ENCODE data around the gene PLPP1.
A peak's percentile ranks its signal among the peaks of the same experiment; 100 is the strongest.

PLPP1 gene

GRCh38 chr5:55534436-55535198 lies at the start of gene PLPP1:
PLPP1 (minus strand) TSS chr5:55534964; CDS start chr5:55534629, 335 bp downstream.
- no peaks in the 10 kb centered on the region for H3K9me3 ChIP-seq (ENCODE audit: control insufficient read depth in 1 of 2, low read length in 2 of 2)
- peak within 1 kb of the TSS; percentile 75 to 94 for H3K9ac ChIP-seq (ENCODE audit: low read depth in 1 of 2, low read length in 2 of 2)
- peaks cover 9 to 17% of the 10 kb centered on the region in 2 donors for H3K4me1 ChIP-seq (ENCODE audit: control insufficient read depth in 1 of 2, insufficient read depth in 2 of 2, low read length in 2 of 2)
- H3K27me3 ChIP-seq (ENCODE audit: control insufficient read depth in 1 of 2, insufficient read depth in 2 of 2, low read length in 2 of 2), result no peaks in the 10 kb centered on the region
- peak within 1 kb of the TSS; percentile 84 to 97 for H3K4me3 ChIP-seq (ENCODE audit: low read depth in 1 of 2, low read length in 2 of 2)
- H3K36me3 ChIP-seq (ENCODE audit: control insufficient read depth in 1 of 2, insufficient read depth in 2 of 2, low read length in 2 of 2), result no peaks in the 10 kb centered on the region
- peak within 1 kb of the TSS; percentile 92 for H3K27ac ChIP-seq (ENCODE audit: low read depth, low read length)

- no peaks in the 10 kb centered on the region for H3K36me3 ChIP-seq (ENCODE audit: control insufficient read depth in 1 of 2, insufficient read depth in 2 of 2, low read length in 2 of 2)
- H3K27me3 ChIP-seq (ENCODE audit: control insufficient read depth in 1 of 2, insufficient read depth in 2 of 2, low read length in 2 of 2), result no peaks in the 10 kb centered on the region
- H3K4me1 ChIP-seq (ENCODE audit: control insufficient read depth in 1 of 2, insufficient read depth in 2 of 2, low read length in 2 of 2), result no peaks in the 10 kb centered on the region
- no peaks in the 10 kb centered on the region for H3K9me3 ChIP-seq (ENCODE audit: control insufficient read depth in 1 of 2, low read length in 2 of 2)
- H3K9ac ChIP-seq (ENCODE audit: low read depth in 1 of 2, low read length in 2 of 2), result no peak overlapping the region
- no peak overlapping the region for H3K4me3 ChIP-seq (ENCODE audit: low read depth in 1 of 2, low read length in 2 of 2)
- no peak overlapping the region for H3K27ac ChIP-seq (ENCODE audit: low read depth, low read length)
Observed at GRCh38 chr5:55583578-55583977, 48.8 kb upstream of the PLPP1 start.

- peaks cover 0 to 3% of the 10 kb centered on the region in 2 donors for H3K4me1 ChIP-seq (ENCODE audit: control insufficient read depth in 1 of 2, insufficient read depth in 2 of 2, low read length in 2 of 2)
- no peaks in the 10 kb centered on the region for H3K27me3 ChIP-seq (ENCODE audit: control insufficient read depth in 1 of 2, insufficient read depth in 2 of 2, low read length in 2 of 2)
- no peak overlapping the region for H3K9ac ChIP-seq (ENCODE audit: low read depth in 1 of 2, low read length in 2 of 2)
- H3K9me3 ChIP-seq (ENCODE audit: control insufficient read depth in 1 of 2, low read length in 2 of 2), result no peaks in the 10 kb centered on the region
- no peak overlapping the region for H3K4me3 ChIP-seq (ENCODE audit: low read depth in 1 of 2, low read length in 2 of 2)
- no peak overlapping the region for H3K27ac ChIP-seq (ENCODE audit: low read depth, low read length)
- no peaks in the 10 kb centered on the region for H3K36me3 ChIP-seq (ENCODE audit: control insufficient read depth in 1 of 2, insufficient read depth in 2 of 2, low read length in 2 of 2)
Observed at GRCh38 chr5:55582256-55582655, 47.5 kb upstream of the PLPP1 start.

- no peak overlapping the region for H3K27ac ChIP-seq (ENCODE audit: low read depth, low read length)
- H3K4me1 ChIP-seq (ENCODE audit: control insufficient read depth in 1 of 2, insufficient read depth in 2 of 2, low read length in 2 of 2), result peaks cover 0 to 9% of the 10 kb centered on the region in 2 donors
- no peaks in the 10 kb centered on the region for H3K9me3 ChIP-seq (ENCODE audit: control insufficient read depth in 1 of 2, low read length in 2 of 2)
- no peaks in the 10 kb centered on the region for H3K27me3 ChIP-seq (ENCODE audit: control insufficient read depth in 1 of 2, insufficient read depth in 2 of 2, low read length in 2 of 2)
- H3K36me3 ChIP-seq (ENCODE audit: control insufficient read depth in 1 of 2, insufficient read depth in 2 of 2, low read length in 2 of 2), result no peaks in the 10 kb centered on the region
- no peak overlapping the region for H3K4me3 ChIP-seq (ENCODE audit: low read depth in 1 of 2, low read length in 2 of 2)
- no peak overlapping the region for H3K9ac ChIP-seq (ENCODE audit: low read depth in 1 of 2, low read length in 2 of 2)
Observed at GRCh38 chr5:55580042-55580441, 45.3 kb upstream of the PLPP1 start.

GRCh38 chr5:55578771-55579170 lies 44.0 kb upstream of the PLPP1 start:
- Histone ChIP-seq H3K9me3 (ENCODE audit: control insufficient read depth in 1 of 2, low read length in 2 of 2) (no peaks in the 10 kb centered on the region), H3K9ac (ENCODE audit: low read depth in 1 of 2, low read length in 2 of 2) (no peak overlapping the region), H3K27me3 (ENCODE audit: control insufficient read depth in 1 of 2, insufficient read depth in 2 of 2, low read length in 2 of 2) (no peaks in the 10 kb centered on the region), H3K4me3 (ENCODE audit: low read depth in 1 of 2, low read length in 2 of 2) (no peak overlapping the region), H3K4me1 (ENCODE audit: control insufficient read depth in 1 of 2, insufficient read depth in 2 of 2, low read length in 2 of 2) (peaks cover 0 to 9% of the 10 kb centered on the region in 2 donors), H3K36me3 (ENCODE audit: control insufficient read depth in 1 of 2, insufficient read depth in 2 of 2, low read length in 2 of 2) (no peaks in the 10 kb centered on the region), H3K27ac (ENCODE audit: low read depth, low read length) (no peak overlapping the region)

- no peak overlapping the region for H3K27ac ChIP-seq (ENCODE audit: low read depth, low read length)
- H3K9me3 ChIP-seq (ENCODE audit: control insufficient read depth in 1 of 2, low read length in 2 of 2), result no peaks in the 10 kb centered on the region
- H3K27me3 ChIP-seq (ENCODE audit: control insufficient read depth in 1 of 2, insufficient read depth in 2 of 2, low read length in 2 of 2), result no peaks in the 10 kb centered on the region
- H3K4me1 ChIP-seq (ENCODE audit: control insufficient read depth in 1 of 2, insufficient read depth in 2 of 2, low read length in 2 of 2), result peaks cover 0 to 9% of the 10 kb centered on the region in 2 donors
- H3K4me3 ChIP-seq (ENCODE audit: low read depth in 1 of 2, low read length in 2 of 2), result no peak overlapping the region
- H3K9ac ChIP-seq (ENCODE audit: low read depth in 1 of 2, low read length in 2 of 2), result no peak overlapping the region
- H3K36me3 ChIP-seq (ENCODE audit: control insufficient read depth in 1 of 2, insufficient read depth in 2 of 2, low read length in 2 of 2), result no peaks in the 10 kb centered on the region
Observed at GRCh38 chr5:55577353-55578060, 42.7 kb upstream of the PLPP1 start.

- no peak overlapping the region for H3K27ac ChIP-seq (ENCODE audit: low read depth, low read length)
- H3K4me3 ChIP-seq (ENCODE audit: low read depth in 1 of 2, low read length in 2 of 2), result no peak overlapping the region
- H3K36me3 ChIP-seq (ENCODE audit: control insufficient read depth in 1 of 2, insufficient read depth in 2 of 2, low read length in 2 of 2), result no peaks in the 10 kb centered on the region
- H3K9ac ChIP-seq (ENCODE audit: low read depth in 1 of 2, low read length in 2 of 2), result no peak overlapping the region
- H3K27me3 ChIP-seq (ENCODE audit: control insufficient read depth in 1 of 2, insufficient read depth in 2 of 2, low read length in 2 of 2), result no peaks in the 10 kb centered on the region
- H3K9me3 ChIP-seq (ENCODE audit: control insufficient read depth in 1 of 2, low read length in 2 of 2), result no peaks in the 10 kb centered on the region
- peaks cover 0 to 9% of the 10 kb centered on the region in 2 donors for H3K4me1 ChIP-seq (ENCODE audit: control insufficient read depth in 1 of 2, insufficient read depth in 2 of 2, low read length in 2 of 2)
Observed at GRCh38 chr5:55576661-55577060, 41.9 kb upstream of the PLPP1 start.

- peak overlapping the region in 1 of 2 donors; percentile 44 for H3K4me3 ChIP-seq (ENCODE audit: low read depth in 1 of 2, low read length in 2 of 2)
- no peaks in the 10 kb centered on the region for H3K9me3 ChIP-seq (ENCODE audit: control insufficient read depth in 1 of 2, low read length in 2 of 2)
- no peaks in the 10 kb centered on the region for H3K36me3 ChIP-seq (ENCODE audit: control insufficient read depth in 1 of 2, insufficient read depth in 2 of 2, low read length in 2 of 2)
- H3K9ac ChIP-seq (ENCODE audit: low read depth in 1 of 2, low read length in 2 of 2), result no peak overlapping the region
- H3K4me1 ChIP-seq (ENCODE audit: control insufficient read depth in 1 of 2, insufficient read depth in 2 of 2, low read length in 2 of 2), result peaks cover 0 to 9% of the 10 kb centered on the region in 2 donors
- no peaks in the 10 kb centered on the region for H3K27me3 ChIP-seq (ENCODE audit: control insufficient read depth in 1 of 2, insufficient read depth in 2 of 2, low read length in 2 of 2)
- no peak overlapping the region for H3K27ac ChIP-seq (ENCODE audit: low read depth, low read length)
Observed at GRCh38 chr5:55575815-55576583, 41.2 kb upstream of the PLPP1 start.

GRCh38 chr5:55572600-55572999 lies 37.8 kb upstream of the PLPP1 start:
- H3K36me3 ChIP-seq (ENCODE audit: control insufficient read depth in 1 of 2, insufficient read depth in 2 of 2, low read length in 2 of 2), result no peaks in the 10 kb centered on the region
- H3K27ac ChIP-seq (ENCODE audit: low read depth, low read length), result no peak overlapping the region
- no peaks in the 10 kb centered on the region for H3K27me3 ChIP-seq (ENCODE audit: control insufficient read depth in 1 of 2, insufficient read depth in 2 of 2, low read length in 2 of 2)
- H3K9me3 ChIP-seq (ENCODE audit: control insufficient read depth in 1 of 2, low read length in 2 of 2), result no peaks in the 10 kb centered on the region
- H3K4me3 ChIP-seq (ENCODE audit: low read depth in 1 of 2, low read length in 2 of 2), result no peak overlapping the region
- H3K4me1 ChIP-seq (ENCODE audit: control insufficient read depth in 1 of 2, insufficient read depth in 2 of 2, low read length in 2 of 2), result peaks cover 0 to 6% of the 10 kb centered on the region in 2 donors
- H3K9ac ChIP-seq (ENCODE audit: low read depth in 1 of 2, low read length in 2 of 2), result no peak overlapping the region

GRCh38 chr5:55572020-55572419 lies 37.3 kb upstream of the PLPP1 start:
- Histone ChIP-seq H3K9me3 (ENCODE audit: control insufficient read depth in 1 of 2, low read length in 2 of 2) (no peaks in the 10 kb centered on the region), H3K27me3 (ENCODE audit: control insufficient read depth in 1 of 2, insufficient read depth in 2 of 2, low read length in 2 of 2) (no peaks in the 10 kb centered on the region), H3K9ac (ENCODE audit: low read depth in 1 of 2, low read length in 2 of 2) (no peak overlapping the region), H3K4me3 (ENCODE audit: low read depth in 1 of 2, low read length in 2 of 2) (no peak overlapping the region), H3K36me3 (ENCODE audit: control insufficient read depth in 1 of 2, insufficient read depth in 2 of 2, low read length in 2 of 2) (no peaks in the 10 kb centered on the region), H3K4me1 (ENCODE audit: control insufficient read depth in 1 of 2, insufficient read depth in 2 of 2, low read length in 2 of 2) (peaks cover 0 to 6% of the 10 kb centered on the region in 2 donors), H3K27ac (ENCODE audit: low read depth, low read length) (no peak overlapping the region)

Measured in duodenal mucosa (tissue), 2 donors.